ENCODE results near the gene ASPG.

ASPG gene

GRCh38 chr14:104118006-104118844 lies 32.7 kb downstream of the ASPG start:
- peak; percentile 13 for DNase-seq

GRCh38 chr14:104119119-104119487 lies 33.6 kb downstream of the ASPG start:
- DNase-seq = peak; percentile 11

GRCh38 chr14:104119488-104120251 lies 34.2 kb downstream of the ASPG start:
- DNase-seq = peak; percentile 12

- DNase-seq = peak; percentile 9
Measured at GRCh38 chr14:104120281-104120741, 34.8 kb downstream of the ASPG start.

DNA sequence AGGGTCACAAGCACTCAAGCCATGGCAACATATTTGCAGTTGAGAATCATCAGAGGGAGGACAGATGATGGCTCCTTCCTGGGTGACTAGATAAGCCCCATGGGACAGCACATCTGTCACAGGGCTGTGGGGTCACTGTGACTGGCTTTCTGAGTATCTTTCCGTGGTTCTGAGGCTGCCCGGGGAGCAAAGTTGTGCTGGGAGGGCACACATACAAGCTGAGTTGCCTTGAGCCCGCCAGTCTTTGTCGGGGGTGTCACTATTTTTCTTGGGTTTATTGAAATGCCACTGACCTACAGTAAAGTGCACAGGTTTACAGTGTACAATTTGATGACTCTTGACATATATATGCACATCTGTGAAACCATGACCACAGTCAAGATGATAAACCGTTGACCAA lies 35.6 kb downstream of the ASPG start:
- DNase-seq = no peak

- DNase-seq = no peak
Measured at GRCh38 chr14:104123879-104124278, 38.4 kb downstream of the ASPG start.

GRCh38 chr14:104125011-104125410 lies 39.5 kb downstream of the ASPG start:
- no peak for DNase-seq

GRCh38 chr14:104126753-104127152 lies 41.3 kb downstream of the ASPG start:
- no peak for DNase-seq

DNA sequence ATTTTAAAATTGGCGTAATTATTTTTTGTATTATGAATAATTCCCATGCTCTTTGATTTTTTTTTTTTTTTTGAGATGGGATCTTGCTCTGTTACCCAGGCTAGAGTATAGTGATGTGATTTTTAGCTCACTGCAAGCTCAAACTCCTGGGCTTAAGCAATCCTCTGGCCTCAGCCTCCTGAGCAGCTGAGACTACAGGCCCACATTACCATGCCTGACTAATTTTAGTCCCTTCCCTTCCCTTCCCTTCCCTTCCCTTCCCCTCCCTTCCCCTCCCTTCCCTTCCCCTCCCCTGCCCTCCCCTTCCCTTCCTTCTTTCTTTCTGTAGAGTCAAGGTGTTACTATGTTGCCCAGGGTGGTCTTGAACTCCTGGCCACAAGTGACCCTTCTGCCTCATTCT lies 43.5 kb downstream of the ASPG start:
- DNase-seq = no peak

- DNase-seq = no peak
Measured at GRCh38 chr14:104129556-104129955, 44.1 kb downstream of the ASPG start.

DNA sequence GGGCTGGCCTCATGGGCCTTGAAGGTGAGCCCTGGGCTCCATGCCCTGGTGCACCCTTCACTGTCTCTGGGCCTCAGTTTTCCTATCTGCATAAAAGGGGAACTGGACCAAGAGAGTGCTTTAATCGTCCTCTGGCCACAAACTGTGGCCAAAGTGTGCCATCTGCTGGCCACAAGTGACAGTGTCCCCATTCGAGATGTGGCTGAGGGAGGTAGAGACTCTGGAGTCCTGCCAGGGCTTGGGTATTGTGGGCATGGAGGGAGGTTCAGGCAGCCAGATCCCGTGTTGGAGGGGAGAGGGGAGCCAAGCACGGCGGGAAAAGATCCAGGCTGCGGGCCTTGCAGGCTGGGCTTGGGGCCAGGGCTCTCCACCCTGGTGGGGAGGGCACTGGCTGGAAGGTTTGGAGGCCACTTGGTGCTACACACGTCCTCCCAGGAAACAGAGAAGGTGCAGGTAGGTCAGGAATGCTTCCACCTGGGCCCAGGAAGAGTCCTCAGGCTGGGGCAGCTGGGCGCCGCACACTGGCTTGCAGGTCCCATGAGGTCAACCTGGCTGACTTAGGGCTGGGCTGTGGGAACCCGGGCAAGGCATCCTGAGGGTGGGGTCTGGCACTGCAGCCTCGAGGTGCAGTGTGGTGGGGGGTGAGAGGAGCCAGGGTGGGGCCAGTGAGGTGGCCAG lies 45.6 kb downstream of the ASPG start:
- peak; percentile 36 for DNase-seq

DNA sequence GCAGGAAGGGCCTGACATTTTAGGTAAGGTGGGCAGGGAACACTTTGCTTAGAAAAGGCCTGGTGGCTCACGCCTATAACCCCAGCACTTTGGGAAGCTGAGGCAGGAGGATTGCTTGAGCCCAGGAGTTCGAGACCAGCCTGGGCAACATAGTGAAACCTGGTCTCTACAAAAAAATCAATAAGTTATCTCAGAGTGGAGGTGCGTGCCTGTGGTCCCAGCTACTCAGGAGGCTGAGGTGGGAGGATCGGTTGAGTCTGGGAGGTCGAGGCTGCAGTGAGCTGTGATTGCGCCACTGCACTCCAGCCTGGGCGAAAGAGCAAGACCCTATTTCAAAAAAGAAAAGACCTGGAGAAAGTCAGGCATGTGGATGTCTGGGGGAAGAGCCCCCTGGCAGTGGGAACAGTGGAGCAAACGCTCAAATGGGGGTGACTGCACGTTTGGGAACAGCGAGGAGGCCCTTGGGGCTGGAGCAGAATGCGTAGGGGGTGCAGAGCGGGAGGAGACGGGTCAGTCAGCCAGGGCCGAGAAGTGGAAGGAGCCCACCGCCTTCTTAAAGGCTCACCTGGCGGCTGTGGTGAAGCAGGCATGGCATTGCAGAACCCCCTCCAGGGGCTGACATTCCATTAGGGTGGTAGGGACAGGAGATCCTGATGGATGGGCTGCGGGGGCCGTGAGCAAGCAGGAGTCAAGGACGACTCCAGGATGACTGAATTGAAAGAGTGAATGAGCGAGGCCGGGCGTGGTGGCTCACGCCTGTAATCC lies 46.6 kb downstream of the ASPG start:
- DNase-seq = no peak

GRCh38 chr14:104132981-104133380 lies 47.5 kb downstream of the ASPG start:
- peak; percentile 19 for DNase-seq

DNA sequence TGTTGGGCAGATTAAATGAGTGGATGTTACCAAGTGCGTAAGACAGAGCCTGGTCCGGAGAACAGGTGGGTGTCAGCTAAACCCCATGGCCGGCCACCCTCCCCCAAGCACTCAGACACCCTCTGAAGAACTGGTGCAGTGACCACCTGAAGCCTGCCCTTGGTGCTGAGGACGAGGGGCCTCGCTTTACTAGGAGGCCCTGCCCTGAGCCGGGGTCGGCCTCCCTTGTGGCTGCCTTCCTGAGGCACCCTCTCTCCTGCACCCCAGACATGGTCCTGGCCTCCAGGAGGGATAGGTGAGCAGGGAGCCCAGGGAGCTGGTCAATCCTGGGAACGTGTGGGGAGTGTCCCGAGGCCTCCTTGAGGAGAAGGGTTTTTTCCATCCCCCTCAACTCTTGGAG lies 48.0 kb downstream of the ASPG start:
- DNase-seq = no peak

- DNase-seq = peak; percentile 16
Measured at GRCh38 chr14:104134061-104134965, 48.8 kb downstream of the ASPG start.

- peak; percentile 40 for DNase-seq
Measured at GRCh38 chr14:104135121-104135903, 49.8 kb downstream of the ASPG start.

DNA sequence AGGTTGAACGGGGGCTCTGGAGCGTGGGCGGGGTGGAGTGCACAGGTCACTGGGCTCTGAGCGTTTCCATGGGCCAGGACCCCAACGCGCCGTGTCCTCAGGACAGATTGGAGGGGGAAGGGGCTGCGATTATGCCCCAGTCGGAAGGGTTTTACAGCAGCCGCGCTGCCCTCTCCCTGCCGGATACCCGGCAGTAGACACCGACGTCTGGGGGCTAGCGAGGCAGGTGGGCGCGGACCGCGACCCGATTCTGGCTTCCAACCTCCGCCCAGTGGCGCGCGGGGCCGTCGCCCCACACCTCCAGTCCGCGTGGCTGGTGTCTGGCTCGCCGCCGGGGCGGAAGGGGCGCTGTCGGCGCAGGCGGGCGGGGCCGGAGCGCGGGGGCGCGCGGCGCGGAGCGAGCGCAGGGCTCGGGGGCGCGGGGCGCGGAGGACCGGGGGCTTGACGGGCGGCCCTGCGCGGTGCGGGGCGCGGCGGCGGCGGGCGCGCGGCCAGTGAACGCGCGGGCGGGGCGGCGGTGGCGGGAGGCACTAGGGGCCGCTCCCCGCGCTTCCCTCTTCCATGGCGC lies 50.5 kb downstream of the ASPG start:
- peak; percentile 12 for DNase-seq

- peak; percentile 29 for DNase-seq
Measured at GRCh38 chr14:104136472-104137296, 51.2 kb downstream of the ASPG start.

Data from right hindlimb (tissue), 1 donor.